HepG2 (cell line): ENCODE results near the gene MICA. TPM values are rescaled to one million over a fixed set of nuclear protein-coding genes. Genes with fewer than 3 reads are reported as not detected.

ENCODE experiments used
- CHCHD3 ChIP-seq: sonication (generic); formaldehyde crosslinking; IDR thresholded peaks from 2 replicates; pipeline ENCODE4 v1.8.0; 2022; ENCODE audit warnings: mild to moderate bottlenecking, missing genetic modification reagents, moderate library complexity
- ELF4 ChIP-seq: sonication (generic); formaldehyde crosslinking; IDR thresholded peaks from 2 replicates; pipeline ENCODE4 v1.5.0; 2020; ENCODE audit warnings: missing genetic modification reagents, mild to moderate bottlenecking, moderate library complexity, borderline replicate concordance
- HOXA9 ChIP-seq: sonication (generic); formaldehyde crosslinking; IDR thresholded peaks from 2 replicates; pipeline ENCODE4 v1.8.1; 2022; ENCODE audit warnings: missing genetic modification reagents, mild to moderate bottlenecking, moderate library complexity, borderline replicate concordance
- ISL2 ChIP-seq: sonication (generic); formaldehyde crosslinking; IDR thresholded peaks from 2 replicates; pipeline ENCODE4 v1.5.0; 2020; ENCODE audit warnings: missing genetic modification reagents
- JUN ChIP-seq: sonication (generic); formaldehyde crosslinking; IDR thresholded peaks from 2 replicates; pipeline ENCODE4 v1.4.0; 2020; ENCODE audit warnings: mild to moderate bottlenecking, missing genetic modification reagents
- MTA1 ChIP-seq: sonication (generic); formaldehyde crosslinking; IDR thresholded peaks from 2 replicates; pipeline ENCODE4 v1.4.0; 2020; ENCODE audit warnings: missing genetic modification reagents, mild to moderate bottlenecking, borderline replicate concordance
- MZF1 ChIP-seq: sonication (generic); formaldehyde crosslinking; IDR thresholded peaks from 2 replicates; pipeline ENCODE4 v1.8.1; 2023; ENCODE audit warnings: mild to moderate bottlenecking, missing genetic modification reagents, borderline replicate concordance
- PCBP2 ChIP-seq: fragments of 200-400 bp; formaldehyde crosslinking; optimal IDR thresholded peaks from 2 replicates; pipeline ENCODE3; 2018; ENCODE audit warnings: low read length, low read depth; ENCODE audit not compliant: poor library complexity, severe bottlenecking
- TEAD3 ChIP-seq: optimal IDR thresholded peaks from 2 replicates; pipeline ENCODE3; 2016; ENCODE audit warnings: borderline replicate concordance
- ZFP1 ChIP-seq: IDR thresholded peaks from 2 replicates; pipeline ENCODE4 v1.6.1; 2016
- ZNF20 ChIP-seq: sonication (generic); formaldehyde crosslinking; IDR thresholded peaks from 2 replicates; pipeline ENCODE4 v1.4.0; 2020; ENCODE audit warnings: mild to moderate bottlenecking, moderate library complexity, missing genetic modification reagents
- ZNF224 ChIP-seq: sonication (generic); formaldehyde crosslinking; IDR thresholded peaks from 2 replicates; pipeline ENCODE4 v1.5.0; 2020; ENCODE audit warnings: mild to moderate bottlenecking, missing genetic modification reagents
- ZNF44 ChIP-seq: sonication (generic); formaldehyde crosslinking; IDR thresholded peaks from 2 replicates; pipeline ENCODE4 v1.5.1; 2020; ENCODE audit warnings: mild to moderate bottlenecking, missing genetic modification reagents
- ZNF607 ChIP-seq: sonication (generic); formaldehyde crosslinking; IDR thresholded peaks from 2 replicates; pipeline ENCODE4 v1.5.1; 2020; ENCODE audit warnings: missing genetic modification reagents, mild to moderate bottlenecking, borderline replicate concordance
- polyA plus RNA-seq, 8 experiments: library from polyadenylated mRNA; depleted of rRNA in 3 of 8; stranded (reverse) in 7 of 8; unstranded in 1 of 8; fragments of >200 nt; fragmentation: Illumina TruSeq in 4 of 8; extraction: Trizol in 4 of 8; gene quantifications; 2 replicates each; pipeline versions ENCODE4 v1.2.1 to v1.2.3, GENCODE V29; 2011 to 2016; ENCODE audit warnings: low read depth in 4 of 8, missing spikeins in 1 of 8, mixed read lengths in 1 of 8; ENCODE audit not compliant: insufficient read depth in 1 of 8
- total RNA-seq, 5 experiments: library from RNA; depleted of rRNA; stranded (reverse); fragments of >200 nt; fragmentation: Illumina TruSeq; extraction: Trizol; gene quantifications; 2 replicates each; pipeline ENCODE4 v1.2.3, GENCODE V29; 2016; ENCODE audit warnings: low read depth in 1 of 5
- TF ChIP-seq, protein P1 (sequence below), 2 experiments: sonication (generic) in 1 of 2; formaldehyde crosslinking in 1 of 2; IDR thresholded peaks; 2 replicates each; pipeline versions ENCODE4 v1.5.1 to v1.6.1; 2011 to 2020; ENCODE audit warnings: borderline replicate concordance in 1 of 2, low read depth in 1 of 2, low read length in 1 of 2, mild to moderate bottlenecking in 1 of 2, missing genetic modification reagents in 1 of 2, moderate library complexity in 1 of 2
- TF ChIP-seq, protein P2 (sequence below): fragments of 450-650 bp; IDR thresholded peaks from 2 replicates; pipeline ENCODE4 v1.6.1; 2017
- TF ChIP-seq, protein P3 (sequence below): IDR thresholded peaks from 2 replicates; pipeline ENCODE4 v1.6.1; 2016; ENCODE audit warnings: missing genetic modification reagents, missing compliant biosample characterization
- TF ChIP-seq, protein P4 (sequence below): sonication (generic); formaldehyde crosslinking; IDR thresholded peaks from 2 replicates; pipeline ENCODE4 v1.4.0; 2020; ENCODE audit warnings: mild to moderate bottlenecking, low read depth, missing genetic modification reagents
- TF ChIP-seq, protein P5 (sequence below): sonication (generic); formaldehyde crosslinking; IDR thresholded peaks from 2 replicates; pipeline ENCODE4 v1.5.1; 2020; ENCODE audit warnings: missing genetic modification reagents, mild to moderate bottlenecking, borderline replicate concordance

MICA gene
- total and polyA plus RNA-seq, 2 of the 13 experiments (the other 11 are each of a cell fraction or from before 2014, with no cell fraction given), result 21.6 to 38.1 TPM

DNA sequence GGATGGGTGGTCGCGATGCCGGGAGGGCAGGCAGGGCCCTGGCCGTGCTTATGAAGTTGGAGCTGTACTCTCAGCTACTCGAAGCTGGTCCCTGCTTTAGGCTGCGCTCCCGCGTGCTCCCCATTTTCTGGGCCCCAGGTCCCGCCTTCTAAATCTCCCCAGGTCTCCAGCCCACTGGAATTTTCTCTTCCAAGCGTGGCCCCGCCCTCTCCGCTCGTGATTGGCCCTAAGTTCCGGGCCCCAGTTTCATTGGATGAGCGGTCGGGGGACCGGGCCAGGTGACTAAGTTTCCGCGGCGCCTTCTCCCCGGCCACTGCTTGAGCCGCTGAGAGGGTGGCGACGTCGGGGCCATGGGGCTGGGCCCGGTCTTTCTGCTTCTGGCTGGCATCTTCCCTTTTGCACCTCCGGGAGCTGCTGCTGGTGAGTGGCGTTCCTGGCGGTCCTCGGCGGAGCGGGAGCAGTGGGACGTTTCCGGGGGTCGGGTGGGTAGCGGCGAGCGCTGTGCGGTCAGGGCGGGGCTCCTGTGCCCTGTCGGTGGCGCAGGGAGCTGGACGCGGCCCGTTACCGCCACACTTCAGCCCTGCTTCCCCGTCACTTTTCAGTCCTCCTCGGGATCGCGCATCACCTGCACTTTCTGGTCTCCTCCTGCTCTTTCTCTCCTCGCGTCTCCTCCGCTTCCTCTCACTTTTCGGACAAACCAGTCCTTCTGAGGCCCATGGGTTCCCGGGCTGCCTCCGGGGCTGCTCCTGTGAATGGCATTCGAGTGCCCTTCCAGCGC, at the start of gene MICA (continued):
- TF ChIP-seq, protein P1, sequence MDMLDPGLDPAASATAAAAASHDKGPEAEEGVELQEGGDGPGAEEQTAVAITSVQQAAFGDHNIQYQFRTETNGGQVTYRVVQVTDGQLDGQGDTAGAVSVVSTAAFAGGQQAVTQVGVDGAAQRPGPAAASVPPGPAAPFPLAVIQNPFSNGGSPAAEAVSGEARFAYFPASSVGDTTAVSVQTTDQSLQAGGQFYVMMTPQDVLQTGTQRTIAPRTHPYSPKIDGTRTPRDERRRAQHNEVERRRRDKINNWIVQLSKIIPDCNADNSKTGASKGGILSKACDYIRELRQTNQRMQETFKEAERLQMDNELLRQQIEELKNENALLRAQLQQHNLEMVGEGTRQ (IDR thresholded peaks at IDR 0.05; ENCODE audit: low read depth, low read length), result 0 out of 2 replicates have a peak, but pooled peaks have one; percentile 32
- TF ChIP-seq, protein P1 (CRISPR knock-in tag; IDR thresholded peaks at IDR 0.05; ENCODE audit: borderline replicate concordance), result peak; percentile 83; the same call in 1 of the 2 replicates
- TF ChIP-seq JUN (CRISPR knock-in tag) (no peak), PCBP2 (no peak), CHCHD3 (CRISPR knock-in tag) (no peak), ISL2 (CRISPR knock-in tag) (peak; percentile 74), ZNF44 (no peak; the same call in 1 of the 2 replicates), ZNF607 (peak; percentile 96), HOXA9 (CRISPR knock-in tag) (peak; percentile 80; the same call in 1 of the 2 replicates), ELF4 (CRISPR knock-in tag) (no peak), MZF1 (CRISPR knock-in tag) (peak; percentile 18; the same call in 1 of the 2 replicates), ZFP1 (peak; percentile 59; the same call in 1 of the 2 replicates), ZNF224 (CRISPR knock-in tag) (peak; percentile 82; the same call in 1 of the 2 replicates), TEAD3 (CRISPR knock-in tag) (peak; percentile 8), ZNF20 (CRISPR knock-in tag) (peak; percentile 80; the same call in 1 of the 2 replicates), MTA1 (peak; percentile 70; the same call in 1 of the 2 replicates)
- TF ChIP-seq, protein P2, sequence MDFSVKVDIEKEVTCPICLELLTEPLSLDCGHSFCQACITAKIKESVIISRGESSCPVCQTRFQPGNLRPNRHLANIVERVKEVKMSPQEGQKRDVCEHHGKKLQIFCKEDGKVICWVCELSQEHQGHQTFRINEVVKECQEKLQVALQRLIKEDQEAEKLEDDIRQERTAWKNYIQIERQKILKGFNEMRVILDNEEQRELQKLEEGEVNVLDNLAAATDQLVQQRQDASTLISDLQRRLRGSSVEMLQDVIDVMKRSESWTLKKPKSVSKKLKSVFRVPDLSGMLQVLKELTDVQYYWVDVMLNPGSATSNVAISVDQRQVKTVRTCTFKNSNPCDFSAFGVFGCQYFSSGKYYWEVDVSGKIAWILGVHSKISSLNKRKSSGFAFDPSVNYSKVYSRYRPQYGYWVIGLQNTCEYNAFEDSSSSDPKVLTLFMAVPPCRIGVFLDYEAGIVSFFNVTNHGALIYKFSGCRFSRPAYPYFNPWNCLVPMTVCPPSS, result no peak
- TF ChIP-seq, protein P3, sequence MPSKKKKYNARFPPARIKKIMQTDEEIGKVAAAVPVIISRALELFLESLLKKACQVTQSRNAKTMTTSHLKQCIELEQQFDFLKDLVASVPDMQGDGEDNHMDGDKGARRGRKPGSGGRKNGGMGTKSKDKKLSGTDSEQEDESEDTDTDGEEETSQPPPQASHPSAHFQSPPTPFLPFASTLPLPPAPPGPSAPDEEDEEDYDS (CRISPR knock-in tag), result peak; percentile 95
- TF ChIP-seq, protein P4, sequence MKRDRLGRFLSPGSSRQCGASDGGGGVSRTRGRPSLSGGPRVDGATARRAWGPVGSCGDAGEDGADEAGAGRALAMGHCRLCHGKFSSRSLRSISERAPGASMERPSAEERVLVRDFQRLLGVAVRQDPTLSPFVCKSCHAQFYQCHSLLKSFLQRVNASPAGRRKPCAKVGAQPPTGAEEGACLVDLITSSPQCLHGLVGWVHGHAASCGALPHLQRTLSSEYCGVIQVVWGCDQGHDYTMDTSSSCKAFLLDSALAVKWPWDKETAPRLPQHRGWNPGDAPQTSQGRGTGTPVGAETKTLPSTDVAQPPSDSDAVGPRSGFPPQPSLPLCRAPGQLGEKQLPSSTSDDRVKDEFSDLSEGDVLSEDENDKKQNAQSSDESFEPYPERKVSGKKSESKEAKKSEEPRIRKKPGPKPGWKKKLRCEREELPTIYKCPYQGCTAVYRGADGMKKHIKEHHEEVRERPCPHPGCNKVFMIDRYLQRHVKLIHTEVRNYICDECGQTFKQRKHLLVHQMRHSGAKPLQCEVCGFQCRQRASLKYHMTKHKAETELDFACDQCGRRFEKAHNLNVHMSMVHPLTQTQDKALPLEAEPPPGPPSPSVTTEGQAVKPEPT (CRISPR knock-in tag), result peak; percentile 25; the same call in 1 of the 2 replicates
- TF ChIP-seq, protein P5, sequence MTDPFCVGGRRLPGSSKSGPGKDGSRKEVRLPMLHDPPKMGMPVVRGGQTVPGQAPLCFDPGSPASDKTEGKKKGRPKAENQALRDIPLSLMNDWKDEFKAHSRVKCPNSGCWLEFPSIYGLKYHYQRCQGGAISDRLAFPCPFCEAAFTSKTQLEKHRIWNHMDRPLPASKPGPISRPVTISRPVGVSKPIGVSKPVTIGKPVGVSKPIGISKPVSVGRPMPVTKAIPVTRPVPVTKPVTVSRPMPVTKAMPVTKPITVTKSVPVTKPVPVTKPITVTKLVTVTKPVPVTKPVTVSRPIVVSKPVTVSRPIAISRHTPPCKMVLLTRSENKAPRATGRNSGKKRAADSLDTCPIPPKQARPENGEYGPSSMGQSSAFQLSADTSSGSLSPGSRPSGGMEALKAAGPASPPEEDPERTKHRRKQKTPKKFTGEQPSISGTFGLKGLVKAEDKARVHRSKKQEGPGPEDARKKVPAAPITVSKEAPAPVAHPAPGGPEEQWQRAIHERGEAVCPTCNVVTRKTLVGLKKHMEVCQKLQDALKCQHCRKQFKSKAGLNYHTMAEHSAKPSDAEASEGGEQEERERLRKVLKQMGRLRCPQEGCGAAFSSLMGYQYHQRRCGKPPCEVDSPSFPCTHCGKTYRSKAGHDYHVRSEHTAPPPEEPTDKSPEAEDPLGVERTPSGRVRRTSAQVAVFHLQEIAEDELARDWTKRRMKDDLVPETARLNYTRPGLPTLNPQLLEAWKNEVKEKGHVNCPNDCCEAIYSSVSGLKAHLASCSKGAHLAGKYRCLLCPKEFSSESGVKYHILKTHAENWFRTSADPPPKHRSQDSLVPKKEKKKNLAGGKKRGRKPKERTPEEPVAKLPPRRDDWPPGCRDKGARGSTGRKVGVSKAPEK (CRISPR knock-in tag), result peak; percentile 78; the same call in 1 of the 2 replicates
